PFSK-1 (cell line): Measurements from ENCODE around the gene KCTD12.

Experiments
- POLR2AphosphoS5 ChIP-seq: IDR thresholded peaks from 2 replicates; pipeline ENCODE4 v1.6.1; 2012; ENCODE audit warnings: low read depth, mild to moderate bottlenecking, control low read depth, low read length, moderate library complexity
- TAF1 ChIP-seq: IDR thresholded peaks from 2 replicates; pipeline ENCODE4 v1.6.1; 2012; ENCODE audit warnings: low read length, control low read depth, borderline replicate concordance; ENCODE audit not compliant: insufficient read depth

GRCh38 chr13:76861859-76862258 is 24.3 kb downstream of the KCTD12 start:
- TF ChIP-seq TAF1 (no peak), POLR2AphosphoS5 (no peak)
